Glutamatergic neuron (in vitro differentiated cells): Measurements from ENCODE around the gene ANKS6. TPM values are rescaled to one million over a fixed set of nuclear protein-coding genes. Genes with fewer than 3 reads are reported as not detected.

Experiments used
- DNase-seq: peaks from one replicate; pipeline ENCODE4 v3.0.0; 2022
- H3K27ac Mint-ChIP-seq: one replicate; pipeline ENCODE4 v1.8.0; 2020; ENCODE audit warnings: mild to moderate bottlenecking, mixed read lengths, inconsistent platforms; ENCODE audit not compliant: unreplicated experiment
- H3K27me3 Mint-ChIP-seq: one replicate; pipeline ENCODE4 v1.8.0; 2020; ENCODE audit warnings: mild to moderate bottlenecking, moderate library complexity, mixed read lengths, inconsistent platforms; ENCODE audit not compliant: unreplicated experiment
- H3K36me3 Mint-ChIP-seq: one replicate; pipeline ENCODE4 v1.8.0; 2020; ENCODE audit warnings: mild to moderate bottlenecking, mixed read lengths, inconsistent platforms; ENCODE audit not compliant: unreplicated experiment
- H3K4me1 Mint-ChIP-seq: one replicate; pipeline ENCODE4 v1.8.0; 2020; ENCODE audit warnings: mild to moderate bottlenecking, low read depth, mixed read lengths, inconsistent platforms; ENCODE audit not compliant: unreplicated experiment
- H3K4me3 Mint-ChIP-seq: one replicate; pipeline ENCODE4 v1.8.0; 2020; ENCODE audit warnings: mild to moderate bottlenecking, mixed read lengths, inconsistent platforms; ENCODE audit not compliant: unreplicated experiment
- H3K9me3 Mint-ChIP-seq: one replicate; pipeline ENCODE4 v1.8.0; 2020; ENCODE audit warnings: mild to moderate bottlenecking, moderate library complexity, mixed read lengths, inconsistent platforms; ENCODE audit not compliant: unreplicated experiment
- CTCF ChIP-seq: fragments of 200-600 bp; sonication (generic); IDR thresholded peaks from one replicate; pipeline ENCODE4 v1.5.0; 2021; ENCODE audit not compliant: partially characterized antibody, unreplicated experiment
- total RNA-seq: library from RNA; stranded (reverse); fragmentation: NEBNext Ultra II Directional; extraction: Animal tissue kit (Norgen Biotek cat#: 25700); gene quantifications from one replicate; pipeline ENCODE4 v1.2.1, GENCODE V29; 2021; ENCODE audit not compliant: unreplicated experiment

Gene ANKS6
- total RNA-seq, 1 donor from 2014 or later, result 15.9 TPM

- peaks cover 11% of the 10 kb centered on the region for H3K4me1 Mint-ChIP-seq
- H3K4me3 Mint-ChIP-seq, result no peak overlapping the region
- H3K36me3 Mint-ChIP-seq, result peaks cover 2% of the 10 kb centered on the region
- H3K27me3 Mint-ChIP-seq, result peaks cover 7% of the 10 kb centered on the region
- no peak overlapping the region for H3K27ac Mint-ChIP-seq
- H3K9me3 Mint-ChIP-seq, result peaks cover 5% of the 10 kb centered on the region
- no peak for DNase-seq
- TF ChIP-seq CTCF, result no peak
Observed at GRCh38 chr9:98793031-98793430, 3.3 kb downstream of the ANKS6 start.

- DNase-seq, result no peak
- peaks cover 15% of the 10 kb centered on the region for H3K4me1 Mint-ChIP-seq
- H3K27ac Mint-ChIP-seq, result no peak overlapping the region
- H3K4me3 Mint-ChIP-seq, result no peak overlapping the region
- peaks cover 8% of the 10 kb centered on the region for H3K27me3 Mint-ChIP-seq
- peaks cover 3% of the 10 kb centered on the region for H3K9me3 Mint-ChIP-seq
- TF ChIP-seq CTCF, result no peak
- peaks cover 5% of the 10 kb centered on the region for H3K36me3 Mint-ChIP-seq
Observed at GRCh38 chr9:98791608-98792490, 4.5 kb downstream of the ANKS6 start.

GRCh38 chr9:98790842-98791607, 5.3 kb downstream of the ANKS6 start:
- Mint-ChIP-seq H3K4me1 (peaks cover 15% of the 10 kb centered on the region), H3K36me3 (peaks cover 5% of the 10 kb centered on the region), H3K9me3 (peaks cover 3% of the 10 kb centered on the region), H3K4me3 (no peak overlapping the region), H3K27ac (no peak overlapping the region), H3K27me3 (peaks cover 8% of the 10 kb centered on the region)
- peak; percentile 100 for TF ChIP-seq CTCF
- DNase-seq, result peak; percentile 86

GRCh38 chr9:98790134-98790841, 6.1 kb downstream of the ANKS6 start:
- Mint-ChIP-seq H3K36me3 (peaks cover 5% of the 10 kb centered on the region), H3K9me3 (peaks cover 2% of the 10 kb centered on the region), H3K27ac (no peak overlapping the region), H3K4me1 (peaks cover 18% of the 10 kb centered on the region), H3K27me3 (peaks cover 8% of the 10 kb centered on the region), H3K4me3 (no peak overlapping the region)
- DNase-seq, result no peak
- TF ChIP-seq CTCF, result no peak
